LNCAP (cell line): ENCODE measurements around the gene SPTBN2.

ENCODE experiments used
- CTCF ChIP-seq: fragments of 450-650 bp; IDR thresholded peaks from 2 replicates; pipeline ENCODE4 v1.5.1; 2017; ENCODE audit warnings: mild to moderate bottlenecking

Gene SPTBN2

DNA sequence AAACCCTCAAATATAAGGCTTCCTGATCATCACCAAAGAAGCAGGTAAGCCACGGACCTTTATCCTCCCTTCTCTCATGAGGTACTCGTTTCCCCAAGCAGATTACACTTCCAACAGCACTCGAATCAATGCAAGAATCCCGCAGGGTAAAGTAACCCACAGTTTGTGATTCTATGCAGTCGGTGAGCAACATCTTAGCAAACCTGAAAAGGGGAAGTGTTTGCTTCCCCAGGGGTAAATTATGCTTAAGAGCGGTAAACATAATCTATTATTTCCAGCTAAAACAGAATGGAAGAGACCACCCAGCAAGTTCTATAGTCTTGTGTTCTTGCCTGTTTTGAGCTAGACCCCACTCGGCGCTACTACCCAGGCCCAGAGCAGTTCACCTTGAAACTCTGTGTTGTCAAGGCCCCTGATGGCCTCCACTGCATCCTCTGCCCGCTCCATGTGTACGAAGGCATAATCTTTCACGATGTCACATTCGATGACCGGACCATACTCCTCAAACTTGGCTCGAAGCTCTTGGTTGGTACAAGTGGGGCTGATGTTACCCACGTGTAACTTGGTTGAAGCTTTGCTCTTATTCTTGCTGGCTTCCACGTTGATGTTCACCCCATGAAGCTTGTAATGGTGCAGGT, 52.6 kb downstream of the SPTBN2 start:
- TF ChIP-seq CTCF = no peak

- TF ChIP-seq CTCF = no peak
Measured at GRCh38 chr11:66674964-66675602, 53.9 kb downstream of the SPTBN2 start.

- TF ChIP-seq CTCF = no peak
Measured at GRCh38 chr11:66670816-66671215, 58.2 kb downstream of the SPTBN2 start.

DNA sequence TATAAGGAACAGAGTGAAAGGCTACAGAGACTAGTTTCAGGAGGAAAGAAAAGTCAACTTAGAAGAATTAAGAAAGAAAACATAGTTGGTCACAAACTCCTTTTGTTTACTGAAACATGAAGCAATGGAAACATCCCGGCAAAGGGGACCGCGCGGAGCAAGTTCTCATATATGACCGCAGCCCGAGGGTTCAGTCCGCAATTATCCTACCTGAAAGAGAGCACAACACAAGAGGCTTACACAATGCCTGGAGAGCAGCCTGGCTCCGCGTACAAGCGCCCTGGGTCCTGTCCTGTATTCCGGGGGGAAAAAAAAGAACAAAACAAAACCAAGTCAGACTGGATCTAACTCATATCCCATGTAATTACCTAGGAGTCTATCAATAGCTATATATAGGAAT, 63.6 kb downstream of the SPTBN2 start:
- no peak for TF ChIP-seq CTCF

DNA sequence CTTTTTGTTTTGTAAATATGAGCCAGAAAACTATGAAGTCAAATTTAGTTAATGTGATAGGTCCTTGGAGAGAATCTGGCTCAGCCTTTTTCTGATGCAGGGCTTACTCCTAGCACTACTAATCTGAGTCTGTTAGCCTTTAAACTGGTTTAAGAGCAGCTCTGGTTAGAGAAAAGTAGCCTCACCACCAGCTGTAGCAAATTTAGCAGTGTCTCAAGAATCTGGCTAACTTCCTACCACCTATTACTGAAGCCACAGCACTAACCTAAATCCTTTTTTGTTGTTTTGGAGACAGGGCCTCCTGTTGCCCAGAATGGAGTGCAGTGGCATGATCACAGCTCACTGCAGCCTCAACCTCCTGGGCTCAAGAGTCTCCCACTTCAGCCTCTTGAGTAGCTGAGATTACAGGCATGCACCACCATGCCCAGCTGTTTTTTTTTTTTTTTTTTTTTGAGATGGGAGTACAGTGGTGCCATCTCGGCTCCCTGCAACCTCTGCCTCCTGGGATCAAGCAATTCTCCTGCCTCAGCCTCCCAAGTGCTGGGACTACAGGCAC, 65.2 kb downstream of the SPTBN2 start:
- no peak for TF ChIP-seq CTCF

DNA sequence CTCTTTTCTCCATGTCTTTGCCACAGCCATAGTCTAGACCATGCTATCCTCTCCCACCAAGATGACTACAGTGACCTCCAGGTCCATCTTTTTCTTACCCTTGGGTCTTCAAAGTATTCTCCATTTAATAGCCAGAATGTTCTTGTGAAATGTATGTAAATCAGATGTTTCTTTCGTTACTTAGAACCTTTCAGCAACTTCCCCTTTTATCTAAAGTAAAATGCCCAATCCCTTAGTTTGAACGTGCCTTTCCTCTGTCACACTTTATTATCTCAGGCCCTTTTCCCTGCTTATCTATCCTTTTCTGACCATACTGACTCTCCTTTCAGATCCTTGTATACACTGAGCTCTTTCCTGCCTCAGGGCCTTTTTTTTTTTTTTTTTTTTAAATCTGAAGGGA, 69.3 kb downstream of the SPTBN2 start:
- TF ChIP-seq CTCF = no peak

DNA sequence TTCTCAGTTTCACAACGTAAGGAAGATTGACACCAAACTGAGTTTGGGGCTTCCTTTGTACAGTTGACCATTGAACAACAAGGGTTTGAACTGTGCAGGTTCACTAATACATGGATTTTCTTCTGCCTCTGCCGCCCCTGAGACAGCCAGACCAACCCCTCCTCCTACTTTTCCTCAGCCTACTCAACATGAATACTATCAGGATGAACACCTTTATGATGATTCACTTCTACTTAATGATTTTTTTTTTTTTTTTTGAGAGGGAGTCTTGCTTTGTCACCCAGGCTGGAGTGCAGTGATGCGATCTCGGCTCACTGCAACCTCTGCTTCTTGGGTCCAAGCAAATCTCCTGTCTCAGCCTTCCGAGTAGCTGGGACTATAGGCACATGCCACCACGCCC, 75.9 kb downstream of the SPTBN2 start:
- no peak for TF ChIP-seq CTCF
